Activated CD4-positive, alpha-beta T cell treated with anti-CD3 and anti-CD28 coated beads for 48 hours (primary cell): ENCODE data around the gene PEAK3.

ENCODE experiments used
- DNase-seq: peaks from one replicate; pipeline ENCODE4 v3.0.0-alpha.2; 2020

The PEAK3 gene

DNA sequence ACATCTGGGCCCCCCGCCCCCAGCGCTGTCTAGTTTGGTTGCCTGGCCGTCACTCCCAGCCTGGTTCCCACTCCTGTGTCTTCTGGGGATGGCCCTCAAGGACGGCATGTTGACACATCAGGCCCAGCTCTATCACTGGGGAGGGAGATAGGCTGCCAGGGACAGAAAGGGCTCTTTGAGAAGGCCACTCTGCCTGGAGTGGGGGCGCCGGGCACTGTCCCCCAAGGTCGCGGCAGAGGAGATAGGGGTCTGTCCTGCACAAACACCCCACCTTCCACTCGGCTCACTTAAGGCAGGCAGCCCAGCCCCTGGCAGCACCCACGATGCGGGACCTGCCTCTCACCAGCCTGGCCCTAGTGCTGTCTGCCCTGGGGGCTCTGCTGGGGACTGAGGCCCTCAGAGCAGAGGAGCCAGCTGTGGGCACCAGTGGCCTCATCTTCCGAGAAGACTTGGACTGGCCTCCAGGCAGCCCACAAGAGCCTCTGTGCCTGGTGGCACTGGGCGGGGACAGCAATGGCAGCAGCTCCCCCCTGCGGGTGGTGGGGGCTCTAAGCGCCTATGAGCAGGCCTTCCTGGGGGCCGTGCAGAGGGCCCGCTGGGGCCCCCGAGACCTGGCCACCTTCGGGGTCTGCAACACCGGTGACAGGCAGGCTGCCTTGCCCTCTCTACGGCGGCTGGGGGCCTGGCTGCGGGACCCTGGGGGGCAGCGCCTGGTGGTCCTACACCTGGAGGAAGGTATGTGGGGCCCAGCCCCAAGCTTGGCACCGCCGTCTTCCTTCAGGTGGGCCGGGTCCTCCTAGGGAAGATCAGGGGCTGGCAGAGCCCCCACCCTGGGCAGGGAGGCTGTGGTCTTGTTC lies 32.7 kb downstream of the PEAK3 start, which contains the start of gene AMH:
TSS of gene AMH (plus strand) at position 314 of the 857 bp plus-strand sequence. CDS start at position 324, 10 bp downstream.
- no peak for DNase-seq

GRCh38 chr19:2248136-2249009 lies 33.6 kb downstream of the PEAK3 start:
- DNase-seq: no peak

- DNase-seq: no peak
Observed at GRCh38 chr19:2247433-2248101, 34.4 kb downstream of the PEAK3 start.

- DNase-seq: no peak
Observed at GRCh38 chr19:2246801-2247361, 35.1 kb downstream of the PEAK3 start.

- DNase-seq: no peak
Observed at GRCh38 chr19:2246014-2246620, 35.9 kb downstream of the PEAK3 start.

DNA sequence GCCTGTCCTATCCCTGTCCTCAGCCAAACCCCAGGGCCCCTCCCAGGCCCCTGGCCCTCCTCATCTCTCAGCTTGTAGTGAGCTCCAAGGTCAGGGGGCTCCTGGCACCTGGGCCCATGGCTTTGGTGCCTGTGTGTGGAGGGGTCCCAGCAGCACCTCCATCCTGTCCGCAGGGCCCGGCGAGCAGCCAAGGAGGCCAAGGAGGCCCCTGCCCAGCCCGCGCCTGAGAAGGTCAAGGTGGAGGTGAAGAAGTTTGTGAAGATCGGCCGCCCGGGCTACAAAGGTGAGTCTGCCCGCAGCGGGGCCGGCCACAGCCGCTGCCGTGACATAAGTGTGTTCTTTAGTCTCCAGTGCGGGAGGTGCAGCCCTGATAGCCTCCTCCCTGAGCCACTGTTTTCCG lies 36.7 kb downstream of the PEAK3 start:
- no peak for DNase-seq

GRCh38 chr19:2244486-2244885 lies 37.5 kb downstream of the PEAK3 start:
- no peak for DNase-seq

DNA sequence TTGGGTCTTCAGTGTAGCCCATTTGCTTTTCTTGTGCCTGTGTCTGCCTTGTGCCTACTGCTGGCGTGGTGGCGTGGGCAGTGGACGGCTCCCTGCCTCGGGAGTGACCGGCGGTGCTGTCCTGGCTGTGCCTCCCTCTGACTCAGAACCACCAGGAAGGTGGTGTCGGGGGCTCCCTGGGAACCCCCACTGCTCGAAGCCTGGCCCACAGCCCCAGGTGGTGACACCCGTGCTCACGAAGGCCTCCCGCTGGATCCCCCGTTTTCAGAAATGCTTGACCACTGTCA lies 37.9 kb downstream of the PEAK3 start:
- no peak for DNase-seq

DNA sequence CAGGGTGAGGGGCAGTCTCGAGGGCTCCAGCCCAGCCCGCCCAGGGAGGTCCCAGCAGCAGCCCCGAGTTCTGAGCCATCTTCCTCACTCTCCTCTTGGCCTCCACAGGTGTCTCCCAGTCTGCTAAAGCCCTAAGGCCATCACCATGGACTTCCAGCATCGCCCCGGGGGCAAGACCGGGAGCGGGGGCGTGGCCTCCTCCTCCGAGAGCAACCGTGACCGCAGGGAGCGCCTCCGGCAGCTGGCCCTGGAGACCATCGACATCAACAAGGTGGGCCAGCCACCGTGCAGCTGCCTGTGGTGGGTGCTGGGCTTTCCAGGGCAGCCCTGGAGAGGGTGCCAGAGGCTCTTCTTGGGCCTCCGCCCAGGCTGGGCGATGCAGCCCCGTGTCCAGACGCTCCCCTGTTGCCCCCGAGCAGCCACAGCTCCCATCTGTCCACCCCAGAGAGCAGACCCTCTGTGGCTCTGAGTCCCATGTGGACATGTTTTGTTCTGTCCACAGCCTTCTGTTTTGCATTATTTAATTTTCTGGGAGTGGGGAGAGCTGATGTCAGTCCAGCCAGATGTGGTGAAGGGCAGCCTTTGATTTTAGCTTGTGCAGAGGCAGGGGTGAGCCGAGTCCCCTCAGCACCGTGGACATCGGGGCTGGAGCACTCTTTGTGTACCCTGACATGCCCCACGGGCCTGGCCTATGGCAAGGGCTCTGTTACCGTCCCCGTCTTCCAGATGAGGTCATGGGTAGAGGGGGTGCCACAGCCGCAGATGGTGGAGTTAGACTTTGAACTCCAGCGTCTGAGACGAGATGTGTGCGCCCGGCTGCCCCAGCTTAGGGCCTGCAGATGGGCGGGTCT lies 38.5 kb downstream of the PEAK3 start:
- no peak for DNase-seq

DNA sequence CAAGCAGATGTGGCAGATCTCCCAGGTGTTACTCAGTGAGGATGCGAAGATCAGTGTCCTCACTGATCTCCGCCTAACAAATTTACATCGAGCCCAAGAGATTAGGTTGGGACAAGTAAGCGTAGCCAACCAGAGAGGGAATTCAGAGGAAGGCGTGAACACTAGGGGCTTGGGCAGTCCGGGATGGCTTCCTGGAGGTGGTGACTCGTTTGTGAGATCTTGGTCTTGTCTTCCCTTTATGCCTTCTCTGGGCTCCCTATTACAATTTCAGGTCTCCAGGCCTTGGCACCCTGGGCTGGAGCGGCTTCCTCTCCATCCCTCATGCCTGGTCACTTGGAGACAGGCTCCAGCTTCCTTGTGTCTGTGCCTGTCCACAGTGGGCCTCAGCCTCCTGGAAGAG lies 39.2 kb downstream of the PEAK3 start:
- DNase-seq: no peak

DNA sequence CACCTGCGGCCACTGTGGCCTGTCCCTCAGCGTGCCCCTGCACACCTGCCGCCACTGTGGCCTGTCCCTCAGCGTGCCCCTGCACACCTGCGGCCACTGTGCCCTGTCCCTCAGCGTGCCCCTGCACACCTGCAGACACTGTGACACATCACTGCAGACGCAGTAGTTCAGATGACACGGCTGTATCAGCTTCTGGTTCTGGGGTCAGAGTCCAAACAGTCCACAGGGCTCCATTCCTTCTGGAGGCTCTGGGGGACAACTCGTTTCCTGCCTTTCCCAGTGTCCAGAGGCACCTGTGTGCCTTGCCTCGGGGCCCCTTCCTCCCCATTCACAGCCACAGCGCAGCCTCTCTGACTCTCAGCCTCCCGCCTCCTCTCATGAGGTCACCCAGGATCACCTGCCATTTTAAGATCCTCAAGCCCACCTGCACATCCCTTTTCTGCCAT lies 39.9 kb downstream of the PEAK3 start:
- no peak for DNase-seq

- no peak for DNase-seq
Observed at GRCh38 chr19:2240881-2241760, 40.9 kb downstream of the PEAK3 start.

- DNase-seq: peak; percentile 40
Observed at GRCh38 chr19:2239771-2240770, 41.9 kb downstream of the PEAK3 start.

DNA sequence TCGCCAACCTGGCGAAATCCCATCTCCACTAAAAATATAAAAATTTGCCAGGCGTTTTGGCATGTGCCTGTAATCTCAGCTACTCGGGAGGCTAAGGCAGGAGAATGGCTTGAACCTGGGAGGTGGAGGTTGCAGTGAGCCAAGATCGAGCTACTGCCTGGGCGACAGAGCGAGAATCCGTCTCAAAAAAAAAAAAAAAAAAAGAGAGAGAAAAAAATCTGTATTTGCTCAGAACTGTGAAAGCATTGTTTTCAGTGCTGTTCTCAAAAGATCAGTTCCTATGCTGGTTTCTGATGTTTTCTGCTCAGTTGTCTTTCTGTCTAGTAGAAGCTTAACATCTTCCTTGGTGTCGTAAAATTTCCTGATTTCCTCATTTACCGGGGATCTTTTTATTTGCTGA lies 42.8 kb downstream of the PEAK3 start:
- DNase-seq: no peak

DNA sequence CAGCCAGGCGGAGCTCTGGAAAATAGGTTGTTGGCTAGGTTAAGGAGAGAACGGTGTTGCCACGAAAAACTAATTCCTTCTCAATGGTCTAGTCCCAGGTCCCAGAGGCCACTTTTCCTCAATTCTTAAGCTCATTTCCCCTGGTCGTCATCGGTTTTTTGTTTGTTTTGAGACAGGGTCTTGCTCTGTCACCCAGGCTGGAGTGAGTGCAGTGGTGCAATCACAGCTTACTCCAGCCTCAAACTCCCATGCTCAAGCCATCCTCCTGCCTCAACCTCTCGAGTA lies 44.2 kb downstream of the PEAK3 start:
- DNase-seq: no peak

DNA sequence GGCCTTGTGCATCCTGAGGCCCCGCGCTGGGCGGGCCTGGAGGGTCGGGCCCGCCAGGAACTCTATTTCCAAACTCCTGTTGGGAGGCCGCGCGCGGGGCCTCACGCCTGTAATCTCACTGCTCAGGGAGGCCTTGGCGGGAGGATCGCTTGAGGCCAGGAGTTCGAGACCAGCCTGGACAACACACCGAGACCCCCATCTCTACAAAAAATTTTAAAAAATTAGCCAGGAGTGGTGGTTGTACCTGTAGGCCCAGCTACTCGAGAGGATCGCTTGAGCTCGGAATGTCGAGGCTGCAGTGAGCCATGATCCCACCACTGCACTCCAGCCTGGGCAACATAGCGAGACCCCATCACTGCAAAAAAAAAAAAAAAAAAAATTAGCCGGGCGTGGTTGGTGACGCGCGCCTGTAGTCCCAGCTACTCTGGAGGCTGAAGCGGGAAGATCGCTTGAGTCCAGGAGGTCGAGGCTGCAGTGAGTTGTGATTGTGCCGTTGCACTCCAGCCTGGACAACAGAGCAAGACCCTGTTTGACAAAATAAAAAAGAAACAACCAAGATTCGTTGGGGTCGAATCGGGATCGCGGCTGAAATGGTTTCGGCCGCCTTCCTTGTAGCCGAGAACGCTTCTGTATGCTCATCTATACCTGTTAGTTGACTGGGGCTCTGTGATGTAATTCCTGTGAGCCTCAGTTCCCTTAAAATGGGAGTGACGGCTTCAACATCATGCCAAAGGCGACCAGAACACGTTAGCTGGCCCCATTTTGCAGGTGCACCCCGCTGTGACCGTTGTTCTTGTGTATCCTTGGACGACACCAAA lies 44.7 kb downstream of the PEAK3 start:
- DNase-seq: no peak

- DNase-seq: peak; percentile 99
Observed at GRCh38 chr19:2236314-2237050, 45.5 kb downstream of the PEAK3 start, which contains the start of the genes PLEKHJ1 and SF3A2. TSS of gene PLEKHJ1 (minus strand) at chr19:2236329. CDS start at chr19:2236248, 81 bp downstream. TSS of gene SF3A2 (plus strand) at chr19:2236824. CDS start at chr19:2243419, 6,595 bp downstream.

DNA sequence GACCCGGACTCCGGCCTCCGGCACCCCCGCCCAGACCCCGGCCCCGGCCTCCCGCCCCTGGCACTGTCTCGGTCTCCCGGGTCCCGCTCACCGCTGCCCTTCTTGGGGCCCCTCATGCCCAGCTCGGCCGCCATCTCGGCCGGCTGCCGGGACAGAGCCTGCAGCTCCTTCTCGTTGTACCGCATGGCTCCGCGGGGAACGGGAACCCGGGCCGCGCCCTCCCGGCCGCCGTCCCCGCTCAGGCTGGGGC lies 46.0 kb downstream of the PEAK3 start:
- no peak for DNase-seq
